K562 (cell line): ENCODE data around the gene TJP3. TPM values are rescaled to one million over a fixed set of nuclear protein-coding genes. Genes with fewer than 3 reads are reported as not detected.

Experiments
- ATAC-seq: fragments of 200-7000 bp; cut with Tn5 transposase; 3 replicates; pipeline ENCODE4 v1.9.1; 2020; ENCODE audit warnings: moderate library complexity
- BruUV-seq: library from RNA; stranded (reverse); fragments of 400-500 nt; replicated peaks from 2 replicates; lab custom pipeline; 2021; lab: Mats Ljungman, UMichigan
- CTCF ChIA-PET: fragments of 300-600 bp; formaldehyde crosslinking; extraction: SDS; loops from one replicate; lab custom pipeline; 2021; ENCODE audit warnings: low intra/inter-chr PET ratio; lab: Yijun Ruan, JAX
- POLR2A ChIA-PET: fragments of 300-600, 350-650 bp; sonication (Branson Sonifier 250); formaldehyde crosslinking; extraction: SDS; loops from one replicate; lab custom pipeline; 2021; ENCODE audit warnings: antibody characterized with exemption, inconsistent platforms; lab: Yijun Ruan, JAX
- DNase-seq, 4 experiments: peaks; one replicate each; pipeline versions ENCODE4 v3.0.0 to v3.0.0-alpha.2; 2011 to 2018; ENCODE audit warnings: low spot score in 3 of 4, mixed read lengths in 3 of 4; ENCODE audit errors: extremely low read depth in 1 of 4
- FAIRE-seq: peaks from 2 replicates; lab custom pipeline; 2011; peaks lifted over from hg19 to GRCh38; lab: Jason Lieb, UNC
- H2AFZ ChIP-seq: 2 replicates; pipeline ENCODE4 v1.6.0; 2011; ENCODE audit warnings: low read depth, low read length, control low read depth, inconsistent platforms
- H3K27ac ChIP-seq: fragments of 200-600 bp; 3 replicates; pipeline ENCODE4 v1.8.0; 2011; ENCODE audit warnings: low read depth, mild to moderate bottlenecking, control low read depth, inconsistent platforms, low read length, moderate library complexity, mixed read lengths; ENCODE audit errors: extremely low read depth
- H3K27me3 ChIP-seq, 2 experiments: fragments of 300-600 bp in 1 of 2; 2 replicates in 1 of 2; 3 replicates in 1 of 2; pipeline versions ENCODE4 v1.6.0 to v1.8.0; 2011; ENCODE audit warnings: inconsistent platforms in 2 of 2, low read length in 2 of 2, mild to moderate bottlenecking in 1 of 2, mixed read lengths in 1 of 2, moderate library complexity in 1 of 2; ENCODE audit not compliant: control insufficient read depth in 2 of 2, insufficient read depth in 2 of 2
- H3K36me3 ChIP-seq: fragments of 300-600 bp; 3 replicates; pipeline ENCODE4 v1.8.0; 2011; ENCODE audit warnings: mild to moderate bottlenecking, low read length, inconsistent platforms; ENCODE audit not compliant: control insufficient read depth, insufficient read depth
- H3K4me1 ChIP-seq, 2 experiments: fragments of 200-600 bp in 1 of 2; replicated peaks in 1 of 2; 2 replicates in 1 of 2; 3 replicates in 1 of 2; pipeline versions ENCODE4 v1.5.1 to v1.8.0; 2011; ENCODE audit warnings: inconsistent platforms in 2 of 2, low read length in 2 of 2, mild to moderate bottlenecking in 1 of 2, mixed read lengths in 1 of 2, moderate library complexity in 1 of 2; ENCODE audit not compliant: control insufficient read depth in 2 of 2, insufficient read depth in 2 of 2
- H3K4me2 ChIP-seq: 2 replicates; pipeline ENCODE4 v1.6.1; 2011; ENCODE audit warnings: low read length, control low read depth, inconsistent platforms, mixed read lengths; ENCODE audit not compliant: insufficient read depth
- H3K4me3 ChIP-seq: fragments of 200-600 bp; sonication (generic), shearing (Covaris generic); 2 replicates; pipeline ENCODE4 v1.5.1; 2016; ENCODE audit warnings: control low read depth, inconsistent platforms
- H3K79me2 ChIP-seq: fragments of 200-600 bp; 3 replicates; pipeline ENCODE4 v1.8.0; 2011; ENCODE audit warnings: low read length, inconsistent platforms; ENCODE audit not compliant: control insufficient read depth, insufficient read depth
- H3K9ac ChIP-seq, 2 experiments: 2 replicates each; pipeline versions ENCODE4 v1.6.0 to v1.6.1; 2011; ENCODE audit warnings: low read depth in 2 of 2, low read length in 2 of 2, control low read depth in 1 of 2, inconsistent platforms in 1 of 2, mild to moderate bottlenecking in 1 of 2, mixed read lengths in 1 of 2; ENCODE audit not compliant: insufficient read depth in 1 of 2
- H3K9me1 ChIP-seq: one replicate; pipeline ENCODE4 v1.6.0; 2011; ENCODE audit warnings: inconsistent platforms, mild to moderate bottlenecking, low read length, moderate library complexity; ENCODE audit not compliant: control insufficient read depth, insufficient read depth
- H3K9me3 ChIP-seq: replicated peaks from 2 replicates; pipeline ENCODE4 v1.5.1; 2011; ENCODE audit warnings: low read depth, low read length, inconsistent platforms; ENCODE audit not compliant: control insufficient read depth, insufficient read depth
- H4K20me1 ChIP-seq: replicated peaks from 2 replicates; pipeline ENCODE4 v1.6.1; 2011; ENCODE audit warnings: low read length, inconsistent platforms, mixed read lengths; ENCODE audit not compliant: control insufficient read depth, insufficient read depth
- BCL6 ChIP-seq: fragments of 250-450 bp; sonication (Bioruptor Pico); IDR thresholded peaks from 2 replicates; pipeline ENCODE4 v1.4.0; 2020
- CBX5 ChIP-seq: IDR thresholded peaks from 2 replicates; pipeline ENCODE4 v1.6.1; 2014; ENCODE audit warnings: low read depth, borderline replicate concordance
- CC2D1A ChIP-seq: fragments of 450-650 bp; IDR thresholded peaks from 2 replicates; pipeline ENCODE4 v1.6.1; 2017; ENCODE audit warnings: mild to moderate bottlenecking
- CHCHD3 ChIP-seq: fragments of 250-450 bp; sonication (Bioruptor Pico); IDR thresholded peaks from 2 replicates; pipeline ENCODE4 v2.1.2; 2022; ENCODE audit warnings: mild to moderate bottlenecking
- CHD1 ChIP-seq: fragments of 200-600 bp; sonication (generic); IDR thresholded peaks from one replicate; pipeline ENCODE4 v1.6.1; 2012; ENCODE audit warnings: mild to moderate bottlenecking, moderate library complexity, low read length, inconsistent platforms
- COPS2 ChIP-seq: fragments of 450-650 bp; conservative IDR thresholded peaks from 2 replicates; pipeline ENCODE4 v1.6.1; 2016; ENCODE audit warnings: mild to moderate bottlenecking, moderate library complexity
- CUX1 ChIP-seq: fragments of 200-800 bp; sonication (Bioruptor generic); IDR thresholded peaks from 2 replicates; pipeline ENCODE4 v1.6.1; 2016; ENCODE audit warnings: missing genetic modification characterization, missing compliant biosample characterization
- CXXC5 ChIP-seq: fragments of 250-450 bp; sonication (Bioruptor Pico); IDR thresholded peaks from 2 replicates; pipeline ENCODE4 v1.8.0; 2022; ENCODE audit warnings: inconsistent platforms, mild to moderate bottlenecking, moderate library complexity
- ELF4 ChIP-seq: fragments of 450-650 bp; formaldehyde crosslinking; IDR thresholded peaks from 2 replicates; pipeline ENCODE4 v1.4.0; 2022; ENCODE audit warnings: missing genetic modification characterization
- FIP1L1 ChIP-seq: fragments of 200-400 bp; formaldehyde crosslinking; IDR thresholded peaks from 2 replicates; pipeline ENCODE4 v1.6.1; 2018; ENCODE audit warnings: mild to moderate bottlenecking, low read depth, low read length; ENCODE audit not compliant: poor library complexity, severe bottlenecking
- GABPB2 ChIP-seq: fragments of 250-450 bp; sonication (Bioruptor Pico); conservative IDR thresholded peaks from 2 replicates; pipeline ENCODE4 v1.5.1; 2021; ENCODE audit warnings: mild to moderate bottlenecking
- PCBP2 ChIP-seq: fragments of 200-400 bp; formaldehyde crosslinking; IDR thresholded peaks from 2 replicates; pipeline ENCODE4 v1.6.1; 2018; ENCODE audit warnings: low read length, low read depth, mild to moderate bottlenecking, moderate library complexity; ENCODE audit not compliant: poor library complexity, severe bottlenecking
- PRMT5 ChIP-seq: sonication (generic); formaldehyde crosslinking; IDR thresholded peaks from 2 replicates; pipeline ENCODE4 v1.5.0; 2020; ENCODE audit warnings: missing genetic modification reagents
- RBM39 ChIP-seq: fragments of 200-400 bp; formaldehyde crosslinking; optimal IDR thresholded peaks from 2 replicates; pipeline ENCODE3; 2018; ENCODE audit warnings: low read depth, low read length
- SREBF1 ChIP-seq: fragments of 150-350 bp; IDR thresholded peaks from 2 replicates; pipeline ENCODE4 v1.6.1; 2014; ENCODE audit warnings: antibody characterized with exemption, low read depth, low read length, borderline replicate concordance
- TEAD4 ChIP-seq, 2 experiments: sonication (generic) in 1 of 2; formaldehyde crosslinking in 1 of 2; IDR thresholded peaks; 2 replicates each; pipeline versions ENCODE4 v1.6.1 to v1.8.0; 2012 to 2022; ENCODE audit warnings: borderline replicate concordance in 1 of 2, inconsistent platforms in 1 of 2, low read length in 1 of 2, mild to moderate bottlenecking in 1 of 2, missing genetic modification reagents in 1 of 2
- ZBTB17 ChIP-seq: fragments of 450-650 bp; formaldehyde crosslinking; IDR thresholded peaks from 2 replicates; pipeline ENCODE4 v1.4.0; 2020; ENCODE audit warnings: mild to moderate bottlenecking
- ZKSCAN1 ChIP-seq: fragments of 150-350 bp; IDR thresholded peaks from 2 replicates; pipeline ENCODE4 v1.6.1; 2016; ENCODE audit warnings: low read depth, low read length
- ZNF174 ChIP-seq: fragments of 250-450 bp; sonication (Bioruptor Pico); IDR thresholded peaks from 2 replicates; pipeline ENCODE4 v1.4.0; 2020; ENCODE audit warnings: mild to moderate bottlenecking
- ZNF197 ChIP-seq: fragments of 200-800 bp; sonication (Bioruptor generic); IDR thresholded peaks from 2 replicates; pipeline ENCODE4 v1.6.1; 2016; ENCODE audit warnings: low read depth, missing genetic modification characterization, missing compliant biosample characterization
- WGBS: fragments of 100-300 bp; shearing (Covaris generic); methylation state at CpG from one replicate; pipeline ENCODE4 v1.1.6; 2016; ENCODE audit warnings: low coverage, mixed read lengths; ENCODE audit not compliant: insufficient coverage; ENCODE audit errors: missing lambda C conversion rate; 5-methylcytosine and 5-hydroxymethylcytosine counted together
- in situ Hi-C: fragments of 300-500 bp; cut with MboI; formaldehyde crosslinking; loops from 4 replicates; pipeline ENCODE4 v1.15.0; 2018; ENCODE audit warnings: inconsistent platforms, mixed read lengths
- intact Hi-C: fragments of 100-400 bp; cut with micrococcal nuclease; formaldehyde crosslinking; loops from 2 replicates; pipeline ENCODE4 v1.14.2; 2022
- polyA plus RNA-seq, 8 experiments: library from polyadenylated mRNA; depleted of rRNA in 4 of 8; stranded (reverse) in 5 of 8; unstranded in 3 of 8; fragments of >200 nt; fragmentation: Nextera tagmentation in 2 of 8; fragmentation: Illumina TruSeq in 1 of 8; extraction: Ambion mirVana in 2 of 8; extraction: Trizol in 1 of 8; gene quantifications; 2 replicates each; pipeline versions ENCODE4 v1.2.1 to v1.2.3, GENCODE V29; 2011 to 2014; ENCODE audit warnings: inconsistent platforms in 1 of 8, missing spikeins in 1 of 8
- total RNA-seq, 7 experiments: library from RNA; depleted of rRNA in 6 of 7; stranded (reverse); fragments of >200 nt in 6 of 7; fragmentation: Illumina TruSeq in 2 of 7; extraction: Trizol in 2 of 7; gene quantifications; 2 replicates each; pipeline versions ENCODE4 v1.2.1 to v1.2.3, GENCODE V29; 2011 to 2021; ENCODE audit warnings: low replicate concordance in 1 of 7

TJP3 gene
- total and polyA plus RNA-seq, 9 of the 15 experiments (the other 6 are each of a cell fraction or from before 2014, with no cell fraction given): 0.11 to 2.4 (median 0.57) TPM; not detected in 1

GRCh38 chr19:3785451-3785937 lies 77.3 kb downstream of the TJP3 start:
- Histone ChIP-seq H3K9ac (peak overlapping the region; percentile 72 to 97), H3K36me3 (peaks cover 28% of the 10 kb centered on the region; the same call in 2 of the 3 replicates), H3K27me3 (peaks cover 0 to 4% of the 10 kb centered on the region in 2 experiments; a peak in 1 of 5 replicates), H3K9me3 (peaks cover 20% of the 10 kb centered on the region), H3K4me1 (peaks cover 0 to 36% of the 10 kb centered on the region in 2 experiments; a peak in 2 of 5 replicates), H3K79me2 (peaks cover 18% of the 10 kb centered on the region), H3K4me2 (peak overlapping the region; percentile 77), H2AFZ (peak overlapping the region; percentile 82), H3K4me3 (peak overlapping the region; percentile 97), H3K27ac (peak overlapping the region; percentile 88), H3K9me1 (no peaks in the 10 kb centered on the region), H4K20me1 (no peaks in the 10 kb centered on the region)
- intact Hi-C loops: loop anchor here (10.0 kb wide), 1 partner anchor 59 kb away; no protein-coding TSS in a partner anchor
- FAIRE-seq (peak; percentile 78), ATAC-seq (peak; percentile 51), DNase-seq (peak; percentile 64 to 77 (median 71))
- in situ Hi-C loops: no loop called here
- ChIA-PET CTCF (interaction anchor here (0.6 kb wide), 1 partner anchor 12 kb away, joined by 3 read pairs; no protein-coding TSS in a partner anchor), POLR2A (interaction anchor here (0.6 kb wide), 1 partner anchor 15 kb away, joined by 3 read pairs; no protein-coding TSS in a partner anchor)
- BruUV-seq: TSS peak; percentile 40
- 2% methylated on average over 37 of the region's 47 CpGs for WGBS
- TF ChIP-seq BCL6 (CRISPR knock-in tag): no peak
- no peak for TF ChIP-seq FIP1L1
- TF ChIP-seq COPS2: no peak
- TF ChIP-seq RBM39: no peak
- TF ChIP-seq SREBF1: no peak
- TF ChIP-seq CHCHD3 (CRISPR knock-in tag): no peak
- TF ChIP-seq CUX1 (CRISPR knock-in tag): no peak
- no peak for TF ChIP-seq ZNF197 (CRISPR knock-in tag)
- TF ChIP-seq PCBP2: no peak
- no peak for TF ChIP-seq ELF4
- TF ChIP-seq GABPB2 (CRISPR knock-in tag): no peak
- TF ChIP-seq TEAD4 (IDR thresholded peaks at IDR 0.05; ENCODE audit: low read length): no peak
- TF ChIP-seq TEAD4 (CRISPR knock-in tag; IDR thresholded peaks at IDR 0.05; ENCODE audit: borderline replicate concordance): no peak
- TF ChIP-seq ZNF174: no peak
- TF ChIP-seq CXXC5 (CRISPR knock-in tag): no peak
- peak; percentile 48 for TF ChIP-seq CHD1
- TF ChIP-seq ZKSCAN1: no peak
- TF ChIP-seq CBX5: no peak
- no peak for TF ChIP-seq PRMT5 (CRISPR knock-in tag)
- TF ChIP-seq CC2D1A: no peak
- peak; percentile 60 for TF ChIP-seq ZBTB17 (CRISPR knock-in tag)
